Erythroblast (primary cell): ENCODE results near the gene FGD5.

Experiments used
- GATA1 ChIP-seq: IDR thresholded peaks from 2 replicates; pipeline ENCODE4 v1.6.1; 2011; ENCODE audit warnings: low read depth, mild to moderate bottlenecking, control low read depth, low read length, moderate library complexity
- POLR2A ChIP-seq: IDR thresholded peaks from 2 replicates; pipeline ENCODE4 v1.6.1; 2011; ENCODE audit warnings: mild to moderate bottlenecking, low read length

GRCh38 chr3:14797731-14798130, 21.0 kb upstream of the FGD5 start:
- TF ChIP-seq POLR2A (no peak), GATA1 (no peak)
